Panc1 (cell line): ENCODE data around the gene GJB6. TPM values are rescaled to one million over a fixed set of nuclear protein-coding genes. Genes with fewer than 3 reads are reported as not detected.

Experiments
- ATAC-seq: fragments of 200-7000 bp; cut with Tn5 transposase; 2 replicates; pipeline ENCODE4 v1.9.1; 2020; ENCODE audit warnings: mild to moderate bottlenecking, moderate library complexity
- BruUV-seq: library from RNA; stranded (reverse); fragments of 400-500 nt; replicated peaks from 2 replicates; lab custom pipeline; 2021; lab: Mats Ljungman, UMichigan
- CTCF ChIA-PET: fragments of 300-600 bp; sonication (Branson Sonifier 250); formaldehyde crosslinking; loops from one replicate; lab custom pipeline; 2022; ENCODE audit warnings: antibody characterized with exemption; lab: Charles Lee
- POLR2A ChIA-PET: fragments of 300-600 bp; sonication (Branson Sonifier 250); formaldehyde crosslinking; loops from one replicate; lab custom pipeline; 2022; ENCODE audit warnings: antibody characterized with exemption; lab: Charles Lee
- DNase-seq: peaks from one replicate; pipeline ENCODE4 v3.0.0-alpha.2; 2010; ENCODE audit warnings: low read depth, low spot score
- H3K27ac ChIP-seq: 2 replicates; pipeline ENCODE4 v1.5.1; 2011; ENCODE audit warnings: mild to moderate bottlenecking, low read length, inconsistent platforms
- H3K27me3 ChIP-seq: fragments of 200-500 bp; sonication (Bioruptor generic); 2 replicates; pipeline ENCODE4 v1.6.0; 2014; ENCODE audit warnings: low read length, inconsistent platforms; ENCODE audit not compliant: control insufficient read depth, insufficient read depth
- H3K36me3 ChIP-seq: fragments of 200-500 bp; sonication (Bioruptor generic); 2 replicates; pipeline ENCODE4 v1.5.1; 2014; ENCODE audit warnings: inconsistent platforms, mild to moderate bottlenecking, low read length, moderate library complexity; ENCODE audit not compliant: control insufficient read depth, insufficient read depth
- H3K4me1 ChIP-seq: 2 replicates; pipeline ENCODE4 v1.5.1; 2011; ENCODE audit warnings: inconsistent platforms, mild to moderate bottlenecking, low read length, moderate library complexity; ENCODE audit not compliant: control insufficient read depth, insufficient read depth
- H3K4me3 ChIP-seq, 2 experiments: 2 replicates each; pipeline ENCODE4 v1.5.1; 2011 to 2012; ENCODE audit warnings: low read depth in 2 of 2, low read length in 2 of 2, mild to moderate bottlenecking in 2 of 2, inconsistent platforms in 1 of 2, moderate library complexity in 1 of 2
- H3K9me3 ChIP-seq: fragments of 200-500 bp; sonication (Bioruptor generic); 2 replicates; pipeline ENCODE4 v1.5.1; 2014; ENCODE audit warnings: low read depth, mild to moderate bottlenecking, inconsistent platforms, low read length, moderate library complexity; ENCODE audit not compliant: control insufficient read depth, insufficient read depth
- POLR2AphosphoS5 ChIP-seq: IDR thresholded peaks from 2 replicates; pipeline ENCODE4 v1.6.1; 2012; ENCODE audit warnings: mild to moderate bottlenecking, low read depth, low read length, moderate library complexity
- SIN3A ChIP-seq: IDR thresholded peaks from 2 replicates; pipeline ENCODE4 v1.6.1; 2012; ENCODE audit warnings: low read depth, mild to moderate bottlenecking, low read length, moderate library complexity, borderline replicate concordance; ENCODE audit not compliant: insufficient read depth
- TCF7L2 ChIP-seq: IDR thresholded peaks from 2 replicates; pipeline ENCODE4 v1.6.1; 2011; ENCODE audit warnings: mild to moderate bottlenecking, low read depth, low read length, inconsistent platforms
- in situ Hi-C: cut with HindIII; loops from 2 replicates; pipeline ENCODE4 v1.10.0; 2016; ENCODE audit warnings: low sequenced_read_pairs, low pct_unique_long_range_greater_than_20kb
- intact Hi-C: fragments of 100-400 bp; cut with micrococcal nuclease; formaldehyde crosslinking; loops from one replicate; pipeline ENCODE4 v1.10.0; 2022; ENCODE audit not compliant: unreplicated experiment
- total RNA-seq: library from RNA; stranded (reverse); gene quantifications from one replicate; pipeline ENCODE4 v1.2.1, GENCODE V29; 2021; ENCODE audit not compliant: unreplicated experiment
- TF ChIP-seq, protein P1 (sequence below): fragments of 450-650 bp; IDR thresholded peaks from 2 replicates; pipeline ENCODE4 v1.5.1; 2017; ENCODE audit warnings: mild to moderate bottlenecking
- TF ChIP-seq, protein P2 (sequence below), 2 experiments: IDR thresholded peaks; 2 replicates each; pipeline ENCODE4 v1.6.1; 2011 to 2012; ENCODE audit warnings: low read depth in 2 of 2, control low read depth in 1 of 2, low read length in 1 of 2, mild to moderate bottlenecking in 1 of 2, moderate library complexity in 1 of 2; ENCODE audit not compliant: insufficient read depth in 1 of 2

GJB6 gene
- total RNA-seq, 1 experiment from 2014 or later: 6.3 TPM

DNA sequence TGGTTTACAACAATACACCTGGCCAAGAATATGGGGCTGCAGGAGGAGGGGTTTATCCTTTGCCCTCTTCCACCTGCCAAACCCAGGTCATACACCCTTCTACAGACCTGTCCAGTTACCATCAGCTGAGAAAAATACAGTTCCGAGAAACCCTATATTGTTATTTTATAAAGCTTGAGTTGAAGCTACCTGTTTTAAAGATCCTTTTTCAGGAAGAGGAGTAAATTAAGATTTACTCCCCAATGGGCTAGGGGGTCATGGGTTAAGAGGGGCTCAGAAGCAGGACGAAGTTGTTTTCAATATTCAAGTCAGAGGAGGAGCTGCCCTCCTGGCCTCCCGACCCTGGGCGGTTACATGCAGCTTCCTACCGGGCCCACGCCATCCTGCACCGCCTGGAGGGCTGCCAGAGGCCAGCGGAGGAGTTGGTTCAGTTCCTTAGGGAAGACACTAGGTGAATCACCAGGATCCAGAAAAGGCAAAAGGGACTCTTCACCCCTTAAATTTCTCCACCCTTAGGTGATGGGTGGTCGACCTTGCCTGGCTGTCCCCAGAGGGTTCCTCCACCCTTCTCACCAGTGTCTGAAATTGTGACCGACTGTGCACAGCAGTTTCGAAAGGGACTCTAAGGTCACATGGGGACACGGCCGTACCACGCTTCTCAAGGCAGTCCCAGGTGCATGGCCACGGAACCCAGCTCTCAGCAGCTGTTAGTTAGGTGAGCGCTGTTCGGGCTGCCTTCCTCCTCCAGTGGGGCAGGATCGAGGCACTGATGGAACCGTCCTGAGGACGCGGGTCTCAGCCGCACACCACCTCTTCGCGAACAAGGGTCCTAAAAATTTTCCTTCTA, 40.6 kb downstream of the GJB6 start:
- no peaks in the 10 kb centered on the region for H3K9me3 ChIP-seq
- H3K36me3 ChIP-seq: no peaks in the 10 kb centered on the region; the same call in 1 of the 2 replicates
- POLR2A ChIA-PET: no interaction called here
- TF ChIP-seq POLR2AphosphoS5 (no peak), SIN3A (no peak), TCF7L2 (no peak)
- TF ChIP-seq, protein P1, sequence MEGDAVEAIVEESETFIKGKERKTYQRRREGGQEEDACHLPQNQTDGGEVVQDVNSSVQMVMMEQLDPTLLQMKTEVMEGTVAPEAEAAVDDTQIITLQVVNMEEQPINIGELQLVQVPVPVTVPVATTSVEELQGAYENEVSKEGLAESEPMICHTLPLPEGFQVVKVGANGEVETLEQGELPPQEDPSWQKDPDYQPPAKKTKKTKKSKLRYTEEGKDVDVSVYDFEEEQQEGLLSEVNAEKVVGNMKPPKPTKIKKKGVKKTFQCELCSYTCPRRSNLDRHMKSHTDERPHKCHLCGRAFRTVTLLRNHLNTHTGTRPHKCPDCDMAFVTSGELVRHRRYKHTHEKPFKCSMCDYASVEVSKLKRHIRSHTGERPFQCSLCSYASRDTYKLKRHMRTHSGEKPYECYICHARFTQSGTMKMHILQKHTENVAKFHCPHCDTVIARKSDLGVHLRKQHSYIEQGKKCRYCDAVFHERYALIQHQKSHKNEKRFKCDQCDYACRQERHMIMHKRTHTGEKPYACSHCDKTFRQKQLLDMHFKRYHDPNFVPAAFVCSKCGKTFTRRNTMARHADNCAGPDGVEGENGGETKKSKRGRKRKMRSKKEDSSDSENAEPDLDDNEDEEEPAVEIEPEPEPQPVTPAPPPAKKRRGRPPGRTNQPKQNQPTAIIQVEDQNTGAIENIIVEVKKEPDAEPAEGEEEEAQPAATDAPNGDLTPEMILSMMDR: no peak
- TF ChIP-seq, protein P2, sequence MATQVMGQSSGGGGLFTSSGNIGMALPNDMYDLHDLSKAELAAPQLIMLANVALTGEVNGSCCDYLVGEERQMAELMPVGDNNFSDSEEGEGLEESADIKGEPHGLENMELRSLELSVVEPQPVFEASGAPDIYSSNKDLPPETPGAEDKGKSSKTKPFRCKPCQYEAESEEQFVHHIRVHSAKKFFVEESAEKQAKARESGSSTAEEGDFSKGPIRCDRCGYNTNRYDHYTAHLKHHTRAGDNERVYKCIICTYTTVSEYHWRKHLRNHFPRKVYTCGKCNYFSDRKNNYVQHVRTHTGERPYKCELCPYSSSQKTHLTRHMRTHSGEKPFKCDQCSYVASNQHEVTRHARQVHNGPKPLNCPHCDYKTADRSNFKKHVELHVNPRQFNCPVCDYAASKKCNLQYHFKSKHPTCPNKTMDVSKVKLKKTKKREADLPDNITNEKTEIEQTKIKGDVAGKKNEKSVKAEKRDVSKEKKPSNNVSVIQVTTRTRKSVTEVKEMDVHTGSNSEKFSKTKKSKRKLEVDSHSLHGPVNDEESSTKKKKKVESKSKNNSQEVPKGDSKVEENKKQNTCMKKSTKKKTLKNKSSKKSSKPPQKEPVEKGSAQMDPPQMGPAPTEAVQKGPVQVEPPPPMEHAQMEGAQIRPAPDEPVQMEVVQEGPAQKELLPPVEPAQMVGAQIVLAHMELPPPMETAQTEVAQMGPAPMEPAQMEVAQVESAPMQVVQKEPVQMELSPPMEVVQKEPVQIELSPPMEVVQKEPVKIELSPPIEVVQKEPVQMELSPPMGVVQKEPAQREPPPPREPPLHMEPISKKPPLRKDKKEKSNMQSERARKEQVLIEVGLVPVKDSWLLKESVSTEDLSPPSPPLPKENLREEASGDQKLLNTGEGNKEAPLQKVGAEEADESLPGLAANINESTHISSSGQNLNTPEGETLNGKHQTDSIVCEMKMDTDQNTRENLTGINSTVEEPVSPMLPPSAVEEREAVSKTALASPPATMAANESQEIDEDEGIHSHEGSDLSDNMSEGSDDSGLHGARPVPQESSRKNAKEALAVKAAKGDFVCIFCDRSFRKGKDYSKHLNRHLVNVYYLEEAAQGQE (IDR thresholded peaks at IDR 0.05; ENCODE audit: insufficient read depth in 1 of 2, low read depth in 2 of 2, low read length in 1 of 2): no peak
- no TSS peak for BruUV-seq
- intact Hi-C loops (no loop called here), in situ Hi-C loops (no loop called here)
- no peak for DNase-seq
- CTCF ChIA-PET: interaction anchor here (0.6 kb wide), 1 partner anchor 9 kb away, joined by 3 read pairs; no protein-coding TSS in a partner anchor
- no peaks in the 10 kb centered on the region; the same call in 1 of the 2 replicates for H3K27me3 ChIP-seq
- peak; percentile 25; the same call in 1 of the 2 replicates for ATAC-seq
- H3K27ac ChIP-seq: peak overlapping the region; percentile 39
- H3K4me3 ChIP-seq: peak overlapping the region; percentile 43 to 66
- H3K4me1 ChIP-seq: no peaks in the 10 kb centered on the region; the same call in 1 of the 2 replicates

DNA sequence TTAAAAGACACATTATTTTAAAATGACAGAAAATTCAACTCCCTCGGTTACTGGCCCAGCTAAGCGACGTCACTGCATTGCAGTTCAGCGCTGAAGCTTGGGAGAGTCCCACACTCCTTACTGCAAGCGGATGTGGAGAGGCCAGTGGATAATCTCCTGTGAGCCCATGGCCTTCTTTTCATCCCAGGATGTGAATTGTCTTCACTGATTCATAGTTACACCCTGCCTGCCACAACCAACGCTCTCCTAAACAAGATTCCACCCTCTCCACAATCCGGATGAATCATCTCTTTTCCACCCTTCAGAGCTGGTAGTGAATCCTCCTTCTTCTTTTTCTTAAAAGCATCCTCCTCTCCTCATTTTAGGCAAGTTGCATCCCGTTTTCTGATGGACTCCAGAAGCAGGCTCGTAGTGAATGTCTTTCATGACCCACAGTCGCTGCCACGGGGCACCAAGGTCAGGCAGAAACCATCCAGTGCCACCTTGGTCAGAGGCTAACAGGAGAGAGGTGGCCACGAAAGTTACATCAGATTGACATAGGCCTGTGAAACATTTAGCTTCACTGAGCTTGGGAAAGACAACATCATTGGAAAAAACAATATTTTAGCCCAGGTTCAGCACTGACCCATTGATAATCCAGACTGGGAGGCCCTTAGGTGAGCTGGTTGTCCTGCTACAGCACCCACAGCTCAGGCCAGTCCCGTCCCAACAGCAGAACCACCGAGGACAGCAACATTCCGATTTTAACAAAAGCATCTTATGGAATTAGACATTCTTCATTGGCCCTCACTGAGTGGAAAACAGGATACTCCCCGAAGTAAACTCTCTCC, 41.4 kb downstream of the GJB6 start:
- BruUV-seq: no TSS peak
- POLR2A ChIA-PET: no interaction called here
- intact Hi-C loops: no loop called here

More for the DNA sequence above, 41.4 kb downstream of the GJB6 start:
- Histone ChIP-seq H3K27ac (no peak overlapping the region), H3K4me1 (no peaks in the 10 kb centered on the region; the same call in 1 of the 2 replicates), H3K9me3 (no peaks in the 10 kb centered on the region), H3K36me3 (no peaks in the 10 kb centered on the region; the same call in 1 of the 2 replicates), H3K27me3 (no peaks in the 10 kb centered on the region; the same call in 1 of the 2 replicates), H3K4me3 (peak overlapping the region in 1 of 2 experiments; percentile 66; a peak in 2 of 4 replicates)
- TF ChIP-seq SIN3A (no peak), POLR2AphosphoS5 (no peak), TCF7L2 (no peak)
- TF ChIP-seq, protein P2 (IDR thresholded peaks at IDR 0.05; ENCODE audit: insufficient read depth in 1 of 2, low read depth in 2 of 2, low read length in 1 of 2): no peak
- TF ChIP-seq, protein P1: no peak
- CTCF ChIA-PET: no interaction called here
- in situ Hi-C loops: no loop called here
- no peak for ATAC-seq
- no peak for DNase-seq
